ENCODE data around the gene GPR55.

DNA sequence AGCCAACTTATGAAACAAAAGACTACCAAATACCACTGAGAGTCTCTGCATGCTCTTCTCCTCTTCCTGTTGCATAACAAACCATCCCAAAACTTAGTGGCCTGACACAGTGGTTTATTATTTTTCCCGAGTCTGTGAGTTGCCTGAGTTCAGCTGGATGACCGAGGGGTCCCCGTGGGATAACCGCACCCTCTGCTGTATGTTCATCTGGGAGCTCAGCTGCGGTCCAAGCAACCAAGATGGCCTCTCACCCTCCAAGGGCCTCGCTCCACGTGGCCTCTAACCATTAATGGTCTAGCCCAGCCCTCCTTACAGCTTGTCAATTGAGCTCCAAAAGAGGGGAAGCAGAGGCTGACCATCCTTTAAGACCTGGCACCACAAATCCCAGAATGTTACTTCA is 43.2 kb downstream of the GPR55 start:
- TF ChIP-seq, protein P1, sequence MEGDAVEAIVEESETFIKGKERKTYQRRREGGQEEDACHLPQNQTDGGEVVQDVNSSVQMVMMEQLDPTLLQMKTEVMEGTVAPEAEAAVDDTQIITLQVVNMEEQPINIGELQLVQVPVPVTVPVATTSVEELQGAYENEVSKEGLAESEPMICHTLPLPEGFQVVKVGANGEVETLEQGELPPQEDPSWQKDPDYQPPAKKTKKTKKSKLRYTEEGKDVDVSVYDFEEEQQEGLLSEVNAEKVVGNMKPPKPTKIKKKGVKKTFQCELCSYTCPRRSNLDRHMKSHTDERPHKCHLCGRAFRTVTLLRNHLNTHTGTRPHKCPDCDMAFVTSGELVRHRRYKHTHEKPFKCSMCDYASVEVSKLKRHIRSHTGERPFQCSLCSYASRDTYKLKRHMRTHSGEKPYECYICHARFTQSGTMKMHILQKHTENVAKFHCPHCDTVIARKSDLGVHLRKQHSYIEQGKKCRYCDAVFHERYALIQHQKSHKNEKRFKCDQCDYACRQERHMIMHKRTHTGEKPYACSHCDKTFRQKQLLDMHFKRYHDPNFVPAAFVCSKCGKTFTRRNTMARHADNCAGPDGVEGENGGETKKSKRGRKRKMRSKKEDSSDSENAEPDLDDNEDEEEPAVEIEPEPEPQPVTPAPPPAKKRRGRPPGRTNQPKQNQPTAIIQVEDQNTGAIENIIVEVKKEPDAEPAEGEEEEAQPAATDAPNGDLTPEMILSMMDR (IDR thresholded peaks at IDR 0.05; ENCODE audit: insufficient read depth, low read depth, low read length): no peak
- TF ChIP-seq EZH2 (IDR thresholded peaks at IDR 0.05; ENCODE audit: insufficient read depth, low read length): no peak

Data from astrocyte (in vitro differentiated cells and primary cell).